Colon (tissue), 2 donors: ENCODE results near the gene MYH14.

Source experiments
- FAIRE-seq: peaks from 2 replicates; lab custom pipeline; 2012; peaks lifted over from hg19 to GRCh38; lab: Jason Lieb, UNC
- donor health status: control.
- donor health status: control.

The MYH14 gene

DNA sequence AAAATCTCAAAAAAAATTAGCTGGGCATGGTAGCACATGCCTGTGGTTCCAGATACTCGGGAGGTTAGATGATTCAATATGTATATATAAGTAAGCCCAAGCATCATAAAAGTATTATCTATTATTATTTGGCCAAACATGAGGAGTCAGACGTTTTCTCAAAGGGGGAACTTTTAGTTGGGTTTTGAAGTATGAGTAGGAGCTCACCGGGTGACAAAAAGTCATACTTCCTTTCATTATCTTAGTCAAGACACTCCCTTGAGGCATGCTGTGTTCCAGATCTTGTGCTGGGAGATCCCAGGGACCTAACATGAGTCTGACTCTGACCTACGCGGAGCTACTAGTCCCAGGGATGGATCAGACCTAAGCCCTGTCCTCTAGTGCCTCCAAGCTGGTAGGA, 8.2 kb upstream of the MYH14 start:
- FAIRE-seq = no peak

DNA sequence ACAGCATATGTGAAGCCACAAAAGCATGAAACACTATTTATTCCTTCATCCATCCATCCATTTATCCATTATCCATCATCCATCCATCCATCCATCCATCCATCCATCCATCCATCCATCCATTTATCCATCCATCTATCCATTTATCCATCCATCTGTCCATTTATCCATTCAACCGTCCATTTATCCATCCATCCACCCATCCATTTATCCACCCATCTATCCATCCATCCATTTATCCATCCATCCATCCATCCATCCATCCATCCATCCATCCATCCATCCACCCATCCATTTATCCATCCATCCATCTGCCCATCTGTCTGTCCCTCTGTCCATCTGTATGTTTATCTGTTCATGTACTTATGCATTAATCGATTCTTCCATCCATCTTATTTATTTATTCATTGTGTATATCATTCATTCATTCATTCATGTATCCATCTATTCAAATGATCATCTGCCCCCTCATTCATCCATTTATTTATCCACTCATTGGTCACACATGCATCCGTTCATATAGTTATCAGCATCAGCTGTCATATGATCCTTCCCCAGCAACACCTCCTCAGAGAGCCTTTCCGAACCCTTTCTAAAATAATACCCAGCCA, 7.0 kb upstream of the MYH14 start:
- FAIRE-seq = no peak

DNA sequence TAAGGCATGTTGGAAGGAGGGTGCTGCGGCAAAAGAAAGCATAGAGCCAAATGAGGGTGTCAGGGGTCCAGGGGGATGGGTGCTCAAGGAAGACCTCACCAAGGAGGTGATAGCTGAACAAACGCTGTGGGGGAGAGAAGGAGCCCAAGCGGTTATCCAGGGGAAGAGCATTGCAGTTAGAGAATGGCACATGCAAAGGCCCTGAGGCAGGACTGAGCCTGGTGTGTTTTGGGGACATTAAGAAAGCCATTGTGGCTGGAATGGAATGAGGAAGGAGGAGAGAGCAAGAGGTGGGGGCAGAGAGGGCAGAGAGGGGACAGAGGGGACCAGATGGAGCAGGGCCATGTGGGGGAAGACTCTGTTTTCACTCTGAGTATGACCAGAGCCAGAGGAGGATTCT, 6.1 kb upstream of the MYH14 start:
- FAIRE-seq = no peak

DNA sequence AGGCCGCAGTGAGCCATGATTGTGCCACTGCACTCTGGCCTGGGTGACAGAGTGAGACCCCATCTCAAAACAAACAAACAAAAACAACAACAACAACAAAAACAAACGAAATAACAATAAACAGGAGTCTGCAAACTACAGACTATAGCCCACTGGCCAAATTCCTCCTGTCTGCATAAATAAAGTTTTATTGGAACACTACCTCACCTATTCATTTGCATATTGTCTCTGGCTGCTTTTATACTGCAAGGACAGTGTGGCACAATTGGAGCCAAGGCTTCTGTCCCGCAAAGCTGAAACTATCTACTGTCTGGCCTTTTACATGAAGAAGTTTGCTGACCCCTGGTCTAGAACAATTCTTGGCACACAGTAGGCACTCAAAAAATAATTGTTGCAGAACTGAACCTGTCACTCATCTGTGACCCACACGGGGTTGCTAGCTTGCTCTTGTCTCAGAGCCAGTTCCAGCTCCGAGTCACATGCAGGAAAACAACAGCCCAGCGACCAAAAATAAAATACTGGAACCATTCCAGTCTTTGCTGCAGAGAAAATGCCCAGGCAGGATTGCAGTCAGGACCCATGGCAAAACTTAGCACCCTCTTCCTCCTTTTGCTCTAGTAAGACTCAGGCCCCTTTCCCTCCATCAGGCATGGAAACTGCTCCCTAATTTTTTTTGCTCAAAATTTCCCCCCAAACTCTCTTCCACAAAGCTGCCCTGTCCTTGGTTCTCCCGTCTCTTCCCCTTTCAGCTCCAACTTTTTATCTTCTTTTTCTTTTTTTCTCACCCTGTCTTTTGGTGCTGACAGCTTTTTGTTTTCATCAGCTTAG, 4.8 kb upstream of the MYH14 start:
- no peak for FAIRE-seq

DNA sequence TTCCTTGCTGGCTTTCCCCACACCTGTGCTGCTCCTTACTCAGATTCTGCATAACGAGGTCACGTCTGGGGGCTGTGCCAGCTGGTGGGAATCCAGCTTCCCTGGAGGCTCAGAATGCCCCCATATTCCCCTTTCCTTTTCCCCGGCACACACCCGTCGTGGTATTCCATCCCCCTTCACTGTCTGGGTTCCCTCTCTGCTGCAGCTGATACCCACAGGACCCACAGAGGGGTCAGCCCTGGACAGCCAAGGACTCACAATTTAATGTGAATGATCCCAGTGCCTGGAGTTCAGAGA, 4.2 kb upstream of the MYH14 start:
- FAIRE-seq = no peak

DNA sequence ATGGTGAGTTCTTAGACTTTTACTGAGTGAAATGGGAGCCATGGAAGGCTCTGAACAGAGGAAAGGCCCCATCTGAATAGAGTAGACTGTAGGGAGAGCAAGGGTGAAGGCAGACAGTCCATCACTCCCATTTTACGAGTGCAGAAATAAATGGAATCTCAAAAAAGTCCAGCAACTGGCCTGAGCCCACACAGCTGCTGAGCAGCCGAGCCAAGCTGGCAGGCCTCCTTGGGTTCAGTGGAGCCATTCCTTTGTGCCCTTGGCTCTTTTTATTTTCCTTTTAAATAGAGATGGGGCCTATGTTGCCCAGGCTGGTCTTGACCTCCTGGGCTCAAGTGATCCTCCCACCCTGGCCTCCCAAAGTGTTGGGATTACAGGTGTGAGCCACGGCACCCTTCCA, 1.0 kb upstream of the MYH14 start:
- FAIRE-seq = no peak

DNA sequence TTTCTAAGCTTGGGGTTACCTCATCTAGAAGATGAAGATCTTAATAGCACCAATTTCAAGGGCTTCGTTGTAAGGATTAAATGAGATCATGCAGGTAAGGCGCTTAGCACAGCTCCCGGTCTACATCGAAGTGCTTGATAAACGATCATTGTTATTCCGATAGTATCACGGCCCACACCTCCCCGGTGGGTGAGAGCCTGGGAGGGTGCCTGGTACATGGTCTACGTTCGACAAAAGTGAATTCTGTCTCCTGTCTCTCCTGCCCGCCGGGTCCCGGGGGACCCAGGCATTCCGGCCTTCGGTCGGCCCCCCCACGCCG, 501 bp upstream of the MYH14 start:
- FAIRE-seq = no peak

DNA sequence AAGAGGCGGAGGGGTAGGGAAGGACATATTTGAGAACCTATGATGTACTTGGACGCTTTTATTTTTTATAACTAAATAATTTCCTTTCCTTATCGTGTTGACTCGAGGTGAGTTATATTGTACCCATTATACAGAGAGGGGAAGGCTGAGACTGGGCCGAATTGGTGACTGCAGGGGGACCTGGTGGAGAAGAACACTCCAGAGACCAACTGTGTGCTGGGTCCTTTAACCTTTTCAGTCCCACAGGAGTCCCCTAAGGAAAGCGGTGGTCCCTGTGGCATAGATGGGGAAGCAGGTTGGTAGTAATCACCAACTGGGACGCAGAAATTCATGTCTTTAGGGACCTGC, 633 bp downstream of the MYH14 start:
- no peak for FAIRE-seq

DNA sequence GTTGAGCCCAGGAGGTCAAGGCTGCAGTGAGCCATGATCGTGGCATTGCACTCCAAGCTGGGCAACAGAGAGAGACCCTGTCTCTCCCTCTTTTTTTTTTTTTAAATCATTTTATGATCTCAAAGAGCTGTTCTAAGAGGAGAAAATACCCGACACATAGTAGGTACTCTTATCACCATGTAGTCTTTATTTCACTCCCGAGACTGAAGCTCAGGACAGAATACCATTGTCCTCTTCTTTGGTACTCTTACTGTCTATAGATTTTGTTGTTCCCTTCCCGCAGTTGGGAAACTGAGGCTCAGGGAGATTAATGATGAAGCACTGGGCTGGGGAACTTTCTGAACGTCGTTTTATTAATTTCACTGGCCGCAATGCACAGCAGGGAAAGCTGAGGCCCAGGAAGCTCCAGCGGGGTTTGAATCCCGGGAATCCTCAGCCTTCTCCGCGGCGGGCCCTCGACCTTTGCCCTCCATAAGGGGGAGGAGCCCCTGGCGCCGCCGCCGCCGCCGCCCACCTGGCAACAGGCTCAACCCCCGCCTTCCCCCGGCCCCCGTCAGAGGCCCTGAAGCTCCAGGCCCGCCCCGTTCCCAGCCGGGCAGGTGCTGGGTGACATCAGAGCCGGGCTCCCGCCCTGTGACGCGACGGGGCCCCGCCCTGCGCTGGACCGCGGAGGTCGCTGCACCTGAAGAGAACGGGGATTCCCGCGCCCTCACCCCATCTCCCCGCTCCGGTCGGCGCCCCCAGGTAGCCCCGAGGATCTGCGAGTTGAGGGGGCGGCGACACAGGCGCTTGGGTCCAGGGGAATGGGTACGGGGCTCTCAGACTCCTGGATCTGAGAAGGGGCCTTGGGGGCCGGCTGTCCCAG, 1.6 kb downstream of the MYH14 start:
- no peak for FAIRE-seq

DNA sequence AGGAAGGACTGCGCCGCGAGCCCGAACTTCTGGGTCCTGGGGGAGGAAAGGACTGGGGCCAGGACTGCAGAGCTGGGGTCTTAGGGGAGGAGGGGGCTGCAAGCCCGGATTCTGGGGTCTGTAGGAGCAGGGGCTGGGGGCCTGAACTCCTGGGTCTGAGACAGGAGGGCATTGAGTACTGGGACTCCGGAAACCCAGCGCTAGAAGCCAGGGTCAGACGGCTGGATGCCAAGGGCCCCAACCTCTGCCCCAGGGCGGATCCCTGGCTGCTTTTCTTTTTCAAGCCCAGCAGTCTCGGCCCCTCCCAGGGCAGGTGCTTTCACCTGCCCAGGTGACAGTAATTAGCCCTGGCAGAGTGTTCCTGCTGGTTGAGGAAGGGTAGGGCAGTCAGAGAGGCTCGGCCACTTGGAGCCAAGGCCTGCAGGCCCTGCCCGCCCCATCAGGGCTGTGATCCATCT, 2.3 kb downstream of the MYH14 start:
- no peak for FAIRE-seq

DNA sequence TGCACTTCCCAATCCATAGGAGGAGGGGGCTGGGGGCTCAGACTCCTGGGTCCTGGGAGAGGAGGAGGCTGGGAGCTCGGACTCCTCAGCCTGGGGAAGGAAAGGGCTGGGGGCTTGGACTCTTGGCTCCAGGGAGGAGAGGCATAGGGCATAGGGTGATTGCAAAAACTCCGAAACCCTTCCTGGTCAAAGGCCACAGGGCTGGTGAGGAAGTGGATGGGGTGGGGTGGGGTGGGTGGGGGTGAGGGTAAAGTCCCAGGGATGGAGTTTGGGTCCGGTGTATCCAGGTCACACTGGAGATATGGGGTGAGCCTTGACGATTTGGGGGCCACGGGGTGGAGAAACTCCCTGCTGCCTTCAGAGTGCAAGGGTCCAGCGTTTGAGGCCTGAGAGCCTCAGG, 2.8 kb downstream of the MYH14 start:
- no peak for FAIRE-seq

DNA sequence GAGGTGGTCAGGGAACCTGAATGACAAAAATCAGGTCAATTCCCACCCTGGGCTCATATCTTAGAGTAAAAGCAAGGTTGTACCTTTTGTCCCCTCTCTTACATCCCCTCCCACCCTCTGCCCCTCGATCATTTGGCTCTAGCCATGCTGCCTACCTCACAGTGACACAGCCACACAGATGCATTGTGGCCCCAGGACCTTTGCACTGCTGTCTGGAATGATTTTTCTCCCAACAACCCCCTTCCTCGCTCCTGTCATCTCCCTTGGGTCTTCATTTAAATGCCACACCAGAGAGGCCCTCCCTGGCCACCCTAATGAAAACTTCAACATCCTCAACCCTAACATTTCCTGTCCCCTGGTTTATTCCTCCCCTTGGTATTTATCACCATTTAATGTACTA, 4.3 kb downstream of the MYH14 start:
- no peak for FAIRE-seq

DNA sequence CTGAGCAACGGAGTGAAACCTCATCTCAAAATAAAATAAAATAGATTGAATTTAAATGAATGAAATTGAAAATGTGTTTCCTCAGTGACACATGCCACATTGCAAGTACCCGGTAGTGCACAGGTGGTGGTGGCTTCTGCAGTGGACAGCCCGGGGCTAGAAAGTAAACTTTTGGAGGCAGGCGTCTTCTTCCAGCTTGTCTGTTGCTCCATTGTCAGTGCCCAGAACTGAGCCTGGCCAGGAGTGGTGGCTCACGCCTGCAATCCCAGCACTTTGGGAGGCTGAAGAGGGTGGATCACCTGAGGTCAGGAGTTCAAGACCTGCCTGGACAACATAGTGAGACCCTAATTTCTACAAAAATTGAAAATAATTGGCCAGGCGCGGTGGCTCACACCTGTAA, 5.7 kb downstream of the MYH14 start:
- FAIRE-seq = no peak

DNA sequence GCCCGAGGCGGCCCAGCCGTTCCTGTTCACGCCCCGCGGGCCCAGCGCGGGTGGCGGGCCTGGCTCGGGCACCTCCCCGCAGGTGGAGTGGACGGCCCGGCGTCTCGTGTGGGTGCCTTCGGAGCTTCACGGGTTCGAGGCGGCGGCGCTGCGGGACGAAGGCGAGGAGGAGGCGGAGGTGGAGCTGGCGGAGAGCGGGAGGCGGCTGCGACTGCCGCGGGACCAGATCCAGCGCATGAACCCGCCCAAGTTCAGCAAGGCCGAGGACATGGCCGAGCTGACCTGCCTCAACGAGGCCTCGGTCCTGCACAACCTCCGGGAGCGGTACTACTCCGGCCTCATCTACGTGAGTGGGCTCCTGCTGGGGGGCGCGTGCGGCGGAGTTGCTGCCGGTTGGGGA, 7.0 kb downstream of the MYH14 start:
- FAIRE-seq = no peak

DNA sequence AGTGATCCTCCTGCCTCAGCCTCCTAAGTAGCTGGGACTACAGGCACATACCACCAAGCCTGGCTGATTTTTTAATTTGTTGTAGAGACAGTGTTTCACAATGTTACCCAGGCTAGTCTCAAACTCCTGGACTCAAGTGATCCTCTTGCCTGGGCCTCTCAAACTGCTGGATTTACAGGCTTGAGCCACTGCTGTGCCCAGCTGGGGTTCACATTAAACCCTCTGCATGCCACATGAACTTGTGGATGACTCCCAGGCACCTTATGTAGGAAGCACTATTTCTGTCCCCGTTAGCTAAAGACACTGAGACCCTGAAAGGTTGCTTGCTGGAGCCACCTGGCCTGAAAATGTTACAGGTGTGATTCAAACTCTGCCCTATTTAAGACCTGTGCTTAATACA, 10.5 kb downstream of the MYH14 start:
- no peak for FAIRE-seq

DNA sequence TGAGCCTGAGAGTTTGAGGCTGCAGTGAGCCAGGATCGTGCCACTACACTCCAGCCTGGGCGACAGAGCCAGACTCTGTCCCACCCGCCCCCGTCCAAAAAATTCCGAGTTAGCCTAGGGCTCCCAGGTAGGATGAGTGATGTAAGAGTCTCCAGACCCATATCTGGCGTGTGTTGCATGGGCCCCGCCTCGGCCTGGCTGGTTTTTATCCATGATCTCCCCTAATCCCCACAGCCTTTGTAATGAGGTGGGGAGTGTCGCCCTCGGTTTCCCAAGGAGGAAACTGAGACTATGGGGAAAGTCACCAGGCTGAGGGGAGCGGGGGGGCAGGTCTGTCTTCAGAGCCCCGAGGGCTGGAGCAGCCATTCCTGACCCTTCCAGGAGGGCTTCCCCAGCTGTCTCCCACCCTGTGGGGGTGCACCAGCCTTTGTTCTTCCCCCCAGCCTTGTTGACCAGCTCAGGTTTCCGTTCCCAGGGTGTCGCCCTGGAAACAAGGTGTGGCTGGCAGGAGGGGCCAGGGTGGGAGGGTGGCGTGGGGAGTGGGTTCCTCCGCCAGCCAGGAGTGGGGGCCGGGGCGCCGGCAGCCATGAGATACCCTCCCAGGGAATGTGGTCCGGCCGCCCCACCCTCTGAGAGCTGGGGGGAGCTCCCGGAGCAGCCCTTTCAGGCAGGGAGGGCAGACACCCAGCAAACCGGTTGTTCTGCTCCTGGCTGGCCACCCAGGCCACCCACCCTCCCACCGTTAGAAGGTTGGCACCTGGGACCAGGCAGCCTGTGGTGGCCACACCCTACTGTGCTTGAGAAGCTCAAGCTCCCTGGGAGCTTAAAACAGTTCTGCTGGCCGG, 11.5 kb downstream of the MYH14 start:
- no peak for FAIRE-seq

DNA sequence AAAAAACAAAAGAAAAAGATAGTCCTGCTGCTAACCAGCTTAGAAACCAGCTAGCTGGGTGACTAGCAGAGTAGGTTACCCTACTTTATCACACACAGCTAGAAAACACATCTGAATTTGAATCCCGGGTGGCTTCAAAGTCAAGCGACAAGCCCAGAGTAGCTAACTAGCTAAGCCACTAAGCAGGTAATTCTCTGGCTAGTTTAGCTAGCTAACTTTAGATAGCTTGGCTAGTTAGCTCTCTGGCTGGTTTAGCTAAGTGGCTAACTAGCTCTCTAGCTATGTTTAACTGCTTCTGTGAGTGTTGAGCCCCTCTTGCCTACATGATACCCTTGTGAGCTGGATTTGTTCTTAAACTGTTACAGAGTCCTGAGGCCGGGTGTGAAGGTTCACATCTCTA, 12.4 kb downstream of the MYH14 start:
- FAIRE-seq = no peak

DNA sequence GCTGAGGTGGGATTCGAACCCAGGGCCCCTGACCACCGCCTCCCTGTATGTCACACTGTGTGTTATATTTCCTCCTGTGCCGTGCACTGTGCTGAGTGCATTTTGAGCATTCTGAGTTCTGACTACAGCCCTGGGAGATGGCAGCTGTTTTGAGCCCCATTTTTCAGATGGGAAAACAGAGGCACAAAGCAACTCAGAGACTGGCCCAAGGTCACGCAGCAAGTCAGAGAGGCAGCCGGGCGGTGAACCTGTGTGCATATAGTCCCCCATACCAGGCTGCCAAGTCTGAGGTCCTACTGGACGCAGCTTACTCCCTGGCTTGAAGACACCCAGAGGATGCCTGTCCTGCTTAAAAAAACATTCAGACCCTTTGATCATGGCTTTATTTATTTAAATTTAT, 17.7 kb downstream of the MYH14 start:
- no peak for FAIRE-seq

DNA sequence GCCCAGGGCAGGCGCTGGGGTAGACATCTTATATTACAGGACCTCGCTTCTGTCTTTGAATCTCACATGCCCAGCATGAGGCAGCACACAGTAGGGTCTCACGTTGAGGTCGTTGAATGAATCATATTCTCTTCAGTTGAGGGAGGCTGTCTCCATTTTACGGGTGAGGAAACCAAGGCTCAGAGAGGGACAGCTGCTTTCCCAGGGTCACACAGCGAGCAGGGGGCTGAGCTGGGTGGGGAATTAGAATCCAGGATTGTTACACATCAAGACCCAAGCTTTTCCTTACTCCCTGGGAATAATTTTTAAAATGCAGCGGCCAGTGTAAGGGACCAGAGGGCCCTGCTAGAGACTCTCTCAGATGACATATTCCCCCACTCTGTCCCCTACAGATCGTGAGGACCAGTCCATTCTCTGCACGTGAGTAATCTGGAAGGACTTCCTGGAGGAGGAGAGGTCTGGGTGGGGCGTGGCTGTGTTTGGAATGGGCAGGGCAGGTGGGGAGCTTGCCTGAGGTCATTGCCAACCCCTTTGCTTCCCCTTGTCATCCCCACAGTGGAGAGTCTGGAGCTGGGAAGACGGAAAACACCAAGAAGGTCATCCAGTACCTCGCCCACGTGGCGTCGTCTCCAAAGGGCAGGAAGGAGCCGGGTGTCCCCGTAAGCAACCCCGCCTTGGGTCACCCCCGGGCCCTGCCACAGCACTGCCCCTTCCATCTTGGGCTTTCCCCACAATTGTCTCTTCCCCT, 19.4 kb downstream of the MYH14 start:
- FAIRE-seq = no peak

DNA sequence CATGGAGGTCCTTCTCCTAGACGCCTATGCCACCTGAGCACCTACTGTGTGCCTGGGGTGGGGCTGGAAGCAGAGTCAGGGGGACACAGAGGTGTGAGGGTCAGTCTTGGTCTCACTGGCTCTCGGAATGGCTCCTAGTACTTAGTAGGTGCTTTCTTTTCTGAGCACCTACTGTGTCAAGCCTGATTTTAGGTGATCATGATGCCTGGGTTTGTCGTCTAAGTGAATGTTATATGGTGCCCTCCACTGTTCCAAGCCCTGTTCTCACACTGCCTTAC, 20.0 kb downstream of the MYH14 start:
- FAIRE-seq = no peak

DNA sequence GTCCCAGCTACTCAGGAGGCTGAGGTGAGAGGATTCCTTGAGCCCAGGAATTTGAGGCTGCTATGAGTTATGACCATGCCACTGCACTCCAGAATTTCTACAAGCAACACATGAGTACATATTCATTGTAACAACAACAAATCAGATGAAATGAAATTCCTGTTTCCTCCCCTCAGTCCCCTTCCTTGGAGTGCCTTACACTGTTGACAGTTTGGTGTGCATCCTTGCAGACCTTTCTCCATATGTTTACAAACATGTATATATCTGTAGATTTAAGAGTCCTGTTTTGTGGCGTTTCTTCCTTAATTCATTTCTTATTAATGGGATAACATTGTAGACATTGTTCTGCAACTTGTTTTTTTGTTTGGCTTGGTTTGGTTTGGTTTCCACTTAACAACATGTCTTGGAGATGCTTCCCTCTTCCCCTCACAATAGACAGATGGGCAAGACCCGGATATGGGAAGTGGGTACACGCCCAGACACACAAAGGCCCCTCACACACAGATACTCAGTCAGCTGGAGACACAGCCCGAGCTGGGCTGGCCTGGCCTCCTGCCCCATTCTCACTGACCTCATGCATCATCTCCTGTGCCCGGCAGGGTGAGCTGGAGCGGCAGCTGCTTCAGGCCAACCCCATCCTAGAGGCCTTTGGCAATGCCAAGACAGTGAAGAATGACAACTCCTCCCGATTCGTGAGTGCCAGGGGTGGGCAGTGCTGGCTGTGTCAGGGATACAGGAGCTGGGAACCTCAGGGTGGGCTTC, 21.7 kb downstream of the MYH14 start:
- no peak for FAIRE-seq
